IPS-18c (cell line): ENCODE results near the gene RAD21L1.

Experiments used
- H3K4me3 ChIP-seq: 2 replicates; pipeline ENCODE4 v1.7.0; 2013; ENCODE audit warnings: low read depth, mild to moderate bottlenecking, low read length, moderate library complexity; ENCODE audit not compliant: insufficient read depth
- H3K9me3 ChIP-seq: one replicate; pipeline ENCODE4 v1.6.1; 2013; ENCODE audit warnings: mild to moderate bottlenecking, low read length, moderate library complexity; ENCODE audit not compliant: control insufficient read depth, insufficient read depth

Gene RAD21L1

DNA sequence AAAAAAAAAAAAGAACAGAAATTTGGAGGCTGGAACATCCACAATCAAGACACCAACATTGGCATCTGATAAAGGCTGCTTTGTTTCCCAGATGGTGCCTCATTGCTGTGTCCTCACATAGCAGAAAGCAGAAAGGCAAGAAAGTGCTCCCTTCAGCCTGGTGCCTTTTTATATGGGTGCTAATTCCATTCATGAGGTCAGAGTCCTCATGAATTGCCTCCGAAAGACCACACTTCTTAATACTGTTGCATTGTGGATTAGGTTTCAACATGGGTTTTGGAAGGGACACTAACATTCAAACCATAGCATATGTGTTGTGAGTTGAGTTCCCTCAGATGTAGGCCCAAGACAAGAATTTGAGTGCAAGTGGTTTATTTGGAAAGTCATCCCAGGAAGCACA, 30.6 kb upstream of the RAD21L1 start:
- H3K4me3 ChIP-seq: no peak overlapping the region
- H3K9me3 ChIP-seq: no peaks in the 10 kb centered on the region

DNA sequence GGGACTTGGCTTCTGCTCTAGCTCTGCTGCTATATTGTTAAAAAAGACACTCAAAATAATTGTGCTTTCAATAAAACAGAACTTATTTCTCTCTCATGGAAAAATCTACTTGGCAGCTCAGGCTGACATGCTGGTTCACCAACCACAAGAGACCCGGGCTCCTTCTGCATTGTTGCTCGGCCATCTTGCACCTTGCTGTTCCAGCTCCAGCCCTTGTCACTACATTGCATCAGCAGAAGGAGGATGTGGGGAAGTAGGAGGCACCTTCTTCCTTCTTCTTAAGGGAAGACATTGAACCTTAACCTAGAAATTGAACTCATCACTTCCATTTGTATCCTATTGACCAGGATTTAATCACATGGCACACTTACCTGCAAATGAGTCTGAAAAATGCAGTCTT, 29.2 kb upstream of the RAD21L1 start:
- no peaks in the 10 kb centered on the region for H3K9me3 ChIP-seq
- no peak overlapping the region for H3K4me3 ChIP-seq

- H3K4me3 ChIP-seq: no peak overlapping the region
- no peaks in the 10 kb centered on the region for H3K9me3 ChIP-seq
Measured at GRCh38 chr20:1197801-1198200, 28.0 kb upstream of the RAD21L1 start.

- Histone ChIP-seq H3K4me3 (no peak overlapping the region), H3K9me3 (no peaks in the 10 kb centered on the region)
Measured at GRCh38 chr20:1198751-1199150, 27.1 kb upstream of the RAD21L1 start.

DNA sequence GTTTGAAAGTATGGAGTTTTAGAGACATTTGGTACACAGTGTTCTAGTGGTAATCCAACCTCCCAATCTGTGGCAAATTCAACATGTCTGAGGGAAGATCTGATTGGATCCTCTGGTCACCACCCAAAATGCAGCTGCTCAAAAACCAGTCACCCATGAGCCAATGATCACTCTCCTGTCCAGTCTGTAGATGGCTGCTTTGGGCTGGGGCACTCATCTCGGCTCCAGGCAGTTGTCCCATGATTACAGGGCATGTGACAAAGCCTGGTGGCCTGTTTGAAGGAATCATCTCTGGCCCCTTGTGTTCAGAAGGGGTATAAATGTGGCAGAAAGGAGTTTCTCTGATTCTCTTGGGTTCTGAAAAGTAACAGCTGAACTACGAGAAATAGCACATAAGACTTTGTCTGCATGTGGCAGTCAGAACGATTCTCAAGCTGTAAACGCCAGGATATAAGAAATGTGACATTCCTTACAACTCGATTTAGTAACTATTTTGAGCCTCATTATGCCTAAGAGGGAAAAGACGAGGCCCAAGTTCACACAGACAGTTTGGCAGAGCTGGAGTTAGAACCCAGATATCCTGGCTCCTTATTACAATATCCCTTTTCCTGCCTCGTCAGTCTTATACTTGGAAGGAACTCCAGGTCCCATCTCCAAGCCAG, 26.5 kb upstream of the RAD21L1 start:
- H3K9me3 ChIP-seq: no peaks in the 10 kb centered on the region
- H3K4me3 ChIP-seq: no peak overlapping the region

- Histone ChIP-seq H3K4me3 (no peak overlapping the region), H3K9me3 (no peaks in the 10 kb centered on the region)
Measured at GRCh38 chr20:1199964-1200363, 25.9 kb upstream of the RAD21L1 start.

- Histone ChIP-seq H3K4me3 (no peak within 1 kb of the TSS), H3K9me3 (no peaks in the 10 kb centered on the region)
Measured at GRCh38 chr20:1202762-1203504, 22.9 kb upstream of the RAD21L1 start, which contains the start of gene C20orf202. Gene C20orf202, plus strand, starts transcription at chr20:1203454. Its CDS starts 132 bp downstream, at chr20:1203586.

GRCh38 chr20:1203630-1204029, 22.2 kb upstream of the RAD21L1 start:
- H3K9me3 ChIP-seq: no peaks in the 10 kb centered on the region
- H3K4me3 ChIP-seq: no peak overlapping the region

- Histone ChIP-seq H3K9me3 (no peaks in the 10 kb centered on the region), H3K4me3 (no peak overlapping the region)
Measured at GRCh38 chr20:1204113-1204512, 21.7 kb upstream of the RAD21L1 start.

DNA sequence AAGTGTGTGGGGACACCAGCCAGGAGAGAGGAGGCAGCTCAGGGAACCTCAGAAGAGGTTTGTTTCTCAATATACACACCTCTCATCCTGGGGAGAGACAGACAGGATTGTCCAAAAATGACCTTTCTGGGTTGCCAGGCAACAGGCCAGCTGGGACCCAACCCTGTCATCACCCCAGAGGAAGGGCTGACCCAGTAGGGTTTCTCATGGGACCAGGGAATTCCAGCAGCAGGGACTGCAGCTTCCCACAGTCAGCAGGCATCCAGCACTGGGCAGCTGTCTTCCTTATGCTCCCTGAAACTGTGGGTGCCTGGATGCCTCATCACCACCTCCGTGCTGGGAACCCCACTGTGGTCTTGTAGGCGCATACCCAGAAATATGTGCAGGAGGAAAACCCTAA, 21.3 kb upstream of the RAD21L1 start:
- Histone ChIP-seq H3K4me3 (no peak overlapping the region), H3K9me3 (no peaks in the 10 kb centered on the region)

GRCh38 chr20:1205802-1206201, 20.0 kb upstream of the RAD21L1 start:
- Histone ChIP-seq H3K4me3 (no peak overlapping the region), H3K9me3 (no peaks in the 10 kb centered on the region)

GRCh38 chr20:1206366-1207148, 19.3 kb upstream of the RAD21L1 start:
- Histone ChIP-seq H3K4me3 (no peak overlapping the region), H3K9me3 (no peaks in the 10 kb centered on the region)

DNA sequence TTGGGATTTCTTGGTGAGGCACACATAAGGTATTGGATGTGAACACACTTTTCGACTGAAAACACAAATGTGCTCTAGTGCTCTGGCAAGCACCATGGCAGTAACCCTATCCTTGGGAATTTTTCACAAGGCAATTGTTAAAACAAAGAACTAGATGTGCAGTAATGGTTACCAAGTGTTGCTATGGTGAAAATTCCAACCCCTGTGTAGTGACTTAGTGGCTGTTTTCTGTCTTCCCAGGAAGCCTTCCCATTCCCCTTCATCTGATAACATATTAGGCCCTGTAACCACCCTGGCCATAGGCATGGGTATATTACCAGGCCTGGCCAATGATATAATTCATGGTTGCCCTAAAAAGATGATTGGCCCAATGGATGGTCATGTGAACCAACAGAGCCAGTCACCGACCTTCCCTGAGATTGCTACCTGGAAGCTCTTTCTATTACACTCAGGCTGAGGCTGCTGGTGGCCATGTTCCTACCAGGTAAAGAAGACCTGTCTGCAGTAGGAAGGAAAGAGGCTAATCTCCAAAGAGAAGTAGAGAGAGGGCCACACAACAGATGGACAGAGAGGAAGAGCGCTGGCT, 18.5 kb upstream of the RAD21L1 start:
- Histone ChIP-seq H3K9me3 (no peaks in the 10 kb centered on the region), H3K4me3 (no peak overlapping the region)

- H3K4me3 ChIP-seq: no peak overlapping the region
- H3K9me3 ChIP-seq: no peaks in the 10 kb centered on the region
Measured at GRCh38 chr20:1209447-1210387, 16.1 kb upstream of the RAD21L1 start.

- Histone ChIP-seq H3K9me3 (no peaks in the 10 kb centered on the region), H3K4me3 (no peak overlapping the region)
Measured at GRCh38 chr20:1210501-1210900, 15.3 kb upstream of the RAD21L1 start.

DNA sequence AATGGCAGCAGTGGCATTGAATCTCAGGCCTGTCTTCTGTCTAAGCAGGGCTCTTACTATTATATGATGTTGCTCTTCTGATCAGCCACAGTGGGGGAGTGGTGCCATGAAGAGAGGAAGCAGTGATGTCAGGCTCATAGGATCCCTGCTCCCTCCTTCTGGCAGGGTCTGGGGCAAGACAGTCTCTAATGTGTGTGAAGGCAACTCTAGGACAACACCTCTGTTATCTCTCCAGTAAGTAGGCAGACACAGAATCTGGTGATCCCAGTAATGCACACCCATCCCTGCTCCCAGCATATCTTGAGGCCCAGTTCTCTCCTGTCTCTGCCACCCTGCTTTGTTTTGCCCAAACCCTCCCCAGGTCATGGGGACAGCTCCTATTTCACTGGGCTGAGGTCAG, 13.8 kb upstream of the RAD21L1 start:
- no peak overlapping the region for H3K4me3 ChIP-seq
- no peaks in the 10 kb centered on the region for H3K9me3 ChIP-seq
